Suprapubic skin (tissue), 3 donors: ENCODE results near the gene SH3PXD2B.

Source experiments
- CTCF ChIP-seq, 2 donors: fragments of 200-600 bp in 1 of 2; fragments of 450-650 bp in 1 of 2; sonication (generic) in 1 of 2; IDR thresholded peaks; one replicate each; pipeline ENCODE4 v1.5.1; 2016 to 2019; ENCODE audit warnings: antibody characterized with exemption in 2 of 2, mild to moderate bottlenecking in 1 of 2, moderate library complexity in 1 of 2
- EP300 ChIP-seq: sonication (generic); formaldehyde crosslinking; IDR thresholded peaks from one replicate; pipeline ENCODE4 v1.6.1; 2017; ENCODE audit warnings: antibody characterized with exemption
- POLR2A ChIP-seq, 2 donors: fragments of 450-650 bp; IDR thresholded peaks; one replicate each; pipeline ENCODE4 v1.6.1; 2017; ENCODE audit warnings: antibody characterized with exemption in 2 of 2, mild to moderate bottlenecking in 2 of 2, moderate library complexity in 2 of 2

- no peak for TF ChIP-seq CTCF (IDR thresholded peaks at IDR 0.05)
- TF ChIP-seq POLR2A (IDR thresholded peaks at IDR 0.05) = no peak
- TF ChIP-seq EP300 = no peak
Measured at GRCh38 chr5:172336264-172336663, 118.1 kb downstream of the SH3PXD2B start.
